ENCODE data around the gene TBCA.

The TBCA gene

GRCh38 chr5:77641963-77642737 lies 134.0 kb downstream of the TBCA start:
- H3K9me3 Mint-ChIP-seq: peaks cover 6 to 8% of the 10 kb centered on the region in 2 donors
- peaks cover 44% of the 10 kb centered on the region for H3K36me3 Mint-ChIP-seq (ENCODE audit: insufficient read depth)
- peaks cover 18 to 24% of the 10 kb centered on the region in 2 donors for H3K4me1 Mint-ChIP-seq (ENCODE audit: low read depth in 2 of 2)
- ATAC-seq (replicated peaks) (no peak), DNase-seq (no peak)
- H3K4me3 Mint-ChIP-seq: no peak overlapping the region
- no peak overlapping the region for H3K27ac Mint-ChIP-seq
- H3K27me3 Mint-ChIP-seq: peaks cover 87 to 94% of the 10 kb centered on the region in 2 donors

GRCh38 chr5:77641397-77641943 lies 134.7 kb downstream of the TBCA start:
- Mint-ChIP-seq H3K4me3 (no peak overlapping the region), H3K36me3 (ENCODE audit: insufficient read depth) (peaks cover 46% of the 10 kb centered on the region), H3K27ac (no peak overlapping the region), H3K27me3 (peaks cover 86 to 94% of the 10 kb centered on the region in 2 donors), H3K9me3 (peaks cover 6 to 8% of the 10 kb centered on the region in 2 donors), H3K4me1 (ENCODE audit: low read depth in 2 of 2) (peaks cover 18 to 24% of the 10 kb centered on the region in 2 donors)
- DNase-seq (no peak), ATAC-seq (replicated peaks) (no peak)
